ENCODE data around the gene RBM22.

The RBM22 gene

DNA sequence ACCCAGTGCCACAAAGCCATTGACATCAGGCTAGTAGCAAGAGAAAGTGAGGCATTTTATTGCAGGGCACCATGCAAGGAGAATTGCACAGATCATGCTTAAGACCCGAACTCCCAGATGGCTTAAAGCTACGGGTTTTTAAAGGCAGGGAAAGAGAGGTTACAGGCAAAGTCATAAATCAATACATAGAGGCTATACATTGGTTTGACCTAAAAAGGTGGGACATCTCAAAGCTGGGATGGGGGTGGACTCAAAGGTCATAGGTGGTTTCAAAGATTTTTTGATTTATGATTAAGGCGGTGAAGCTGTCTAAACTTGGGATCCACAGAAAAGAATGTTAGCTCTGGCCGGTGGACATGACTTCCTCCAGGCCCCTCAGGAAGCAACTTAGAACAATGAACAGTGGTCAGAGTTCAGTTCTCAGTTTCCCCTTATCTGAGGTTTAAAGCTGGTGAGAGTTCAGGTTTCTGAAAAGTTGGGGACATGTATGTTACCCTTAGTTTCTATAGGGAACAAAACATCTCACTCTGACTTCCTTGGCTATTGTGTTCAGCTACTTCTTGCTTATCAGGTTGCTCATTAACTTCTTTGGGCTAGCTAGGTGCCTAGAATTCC lies 6.0 kb upstream of the RBM22 start:
- TF ChIP-seq FOXP2 (optimal IDR thresholded peaks at IDR 0.05; ENCODE audit: borderline replicate concordance, extremely low read depth, extremely low read length, insufficient read depth) (no peak), SIN3A (IDR thresholded peaks at IDR 0.05; ENCODE audit: borderline replicate concordance, insufficient read depth, low read length) (no peak), POLR2AphosphoS5 (IDR thresholded peaks at IDR 0.05; ENCODE audit: low read depth, low read length) (no peak), TAF1 (IDR thresholded peaks at IDR 0.05; ENCODE audit: borderline replicate concordance, insufficient read depth, low read length) (no peak)
- TF ChIP-seq, protein P1, sequence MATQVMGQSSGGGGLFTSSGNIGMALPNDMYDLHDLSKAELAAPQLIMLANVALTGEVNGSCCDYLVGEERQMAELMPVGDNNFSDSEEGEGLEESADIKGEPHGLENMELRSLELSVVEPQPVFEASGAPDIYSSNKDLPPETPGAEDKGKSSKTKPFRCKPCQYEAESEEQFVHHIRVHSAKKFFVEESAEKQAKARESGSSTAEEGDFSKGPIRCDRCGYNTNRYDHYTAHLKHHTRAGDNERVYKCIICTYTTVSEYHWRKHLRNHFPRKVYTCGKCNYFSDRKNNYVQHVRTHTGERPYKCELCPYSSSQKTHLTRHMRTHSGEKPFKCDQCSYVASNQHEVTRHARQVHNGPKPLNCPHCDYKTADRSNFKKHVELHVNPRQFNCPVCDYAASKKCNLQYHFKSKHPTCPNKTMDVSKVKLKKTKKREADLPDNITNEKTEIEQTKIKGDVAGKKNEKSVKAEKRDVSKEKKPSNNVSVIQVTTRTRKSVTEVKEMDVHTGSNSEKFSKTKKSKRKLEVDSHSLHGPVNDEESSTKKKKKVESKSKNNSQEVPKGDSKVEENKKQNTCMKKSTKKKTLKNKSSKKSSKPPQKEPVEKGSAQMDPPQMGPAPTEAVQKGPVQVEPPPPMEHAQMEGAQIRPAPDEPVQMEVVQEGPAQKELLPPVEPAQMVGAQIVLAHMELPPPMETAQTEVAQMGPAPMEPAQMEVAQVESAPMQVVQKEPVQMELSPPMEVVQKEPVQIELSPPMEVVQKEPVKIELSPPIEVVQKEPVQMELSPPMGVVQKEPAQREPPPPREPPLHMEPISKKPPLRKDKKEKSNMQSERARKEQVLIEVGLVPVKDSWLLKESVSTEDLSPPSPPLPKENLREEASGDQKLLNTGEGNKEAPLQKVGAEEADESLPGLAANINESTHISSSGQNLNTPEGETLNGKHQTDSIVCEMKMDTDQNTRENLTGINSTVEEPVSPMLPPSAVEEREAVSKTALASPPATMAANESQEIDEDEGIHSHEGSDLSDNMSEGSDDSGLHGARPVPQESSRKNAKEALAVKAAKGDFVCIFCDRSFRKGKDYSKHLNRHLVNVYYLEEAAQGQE (IDR thresholded peaks at IDR 0.05; ENCODE audit: insufficient read depth in 1 of 2, low read depth in 2 of 2, low read length in 2 of 2), result no peak

DNA sequence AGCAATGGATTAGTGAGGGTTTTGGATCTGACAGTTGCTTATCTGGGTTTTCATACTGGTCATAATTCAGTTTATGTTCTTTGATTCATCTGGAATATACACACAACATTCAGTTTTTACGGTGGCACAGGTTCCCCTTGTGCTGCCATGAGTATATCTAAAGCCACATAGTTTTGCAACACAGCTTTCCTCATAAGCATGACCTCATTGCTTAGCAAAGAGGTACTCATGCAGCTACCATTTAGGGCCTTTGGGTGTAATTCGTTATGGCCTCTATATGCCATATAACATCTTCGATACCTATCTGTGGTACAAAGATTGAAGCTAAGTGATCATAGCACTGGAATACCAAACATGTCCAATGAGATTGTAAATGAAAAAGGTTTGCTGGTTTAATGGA lies 2.9 kb upstream of the RBM22 start:
- TF ChIP-seq POLR2AphosphoS5 (IDR thresholded peaks at IDR 0.05; ENCODE audit: low read depth, low read length) (no peak), FOXP2 (optimal IDR thresholded peaks at IDR 0.05; ENCODE audit: borderline replicate concordance, extremely low read depth, extremely low read length, insufficient read depth) (no peak), TAF1 (IDR thresholded peaks at IDR 0.05; ENCODE audit: borderline replicate concordance, insufficient read depth, low read length) (no peak), SIN3A (IDR thresholded peaks at IDR 0.05; ENCODE audit: borderline replicate concordance, insufficient read depth, low read length) (no peak)
- TF ChIP-seq, protein P1 (IDR thresholded peaks at IDR 0.05; ENCODE audit: insufficient read depth in 1 of 2, low read depth in 2 of 2, low read length in 2 of 2), result no peak

DNA sequence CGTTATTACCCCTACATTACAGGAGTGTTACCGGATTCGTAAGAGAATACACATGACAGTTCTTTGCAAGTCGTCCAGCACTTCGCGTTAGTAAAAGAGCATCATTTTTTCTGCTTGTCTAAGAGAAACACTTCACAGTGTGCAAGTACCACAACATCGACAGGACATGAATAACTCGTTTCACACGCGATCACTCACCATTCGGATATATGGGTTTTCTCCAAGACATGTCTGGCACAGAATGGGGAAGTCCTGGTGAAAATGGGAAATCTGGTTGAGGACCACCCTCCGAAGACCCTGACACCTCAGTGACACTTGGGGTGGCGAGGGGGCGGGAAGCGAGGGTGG lies 642 bp downstream of the RBM22 start:
- no peak for TF ChIP-seq POLR2AphosphoS5 (IDR thresholded peaks at IDR 0.05; ENCODE audit: low read depth, low read length)
- TF ChIP-seq TAF1 (IDR thresholded peaks at IDR 0.05; ENCODE audit: borderline replicate concordance, insufficient read depth, low read length), result no peak
- TF ChIP-seq FOXP2 (optimal IDR thresholded peaks at IDR 0.05; ENCODE audit: borderline replicate concordance, extremely low read depth, extremely low read length, insufficient read depth), result no peak

DNA sequence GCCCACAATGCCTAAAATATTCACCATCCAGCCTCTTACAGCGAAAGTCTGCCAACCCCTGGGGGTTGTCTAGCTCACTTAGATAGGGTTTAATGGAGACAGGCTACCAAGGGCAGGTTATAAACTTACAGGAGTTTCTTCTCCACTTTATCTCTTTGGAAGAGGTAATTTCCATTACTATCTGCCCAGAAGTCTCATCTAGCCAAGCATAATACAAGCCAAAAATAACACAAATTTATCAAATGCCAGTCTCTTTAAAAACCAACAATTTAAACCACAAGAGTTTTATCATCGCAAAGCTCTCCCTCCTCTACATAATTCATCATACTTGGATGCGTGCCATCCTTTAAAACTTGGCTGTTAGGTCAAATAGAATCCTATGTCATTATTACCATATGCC lies 6.2 kb downstream of the RBM22 start:
- TF ChIP-seq, protein P1 (IDR thresholded peaks at IDR 0.05; ENCODE audit: insufficient read depth in 1 of 2, low read depth in 2 of 2, low read length in 2 of 2), result no peak
- TF ChIP-seq POLR2AphosphoS5 (IDR thresholded peaks at IDR 0.05; ENCODE audit: low read depth, low read length), result no peak

DNA sequence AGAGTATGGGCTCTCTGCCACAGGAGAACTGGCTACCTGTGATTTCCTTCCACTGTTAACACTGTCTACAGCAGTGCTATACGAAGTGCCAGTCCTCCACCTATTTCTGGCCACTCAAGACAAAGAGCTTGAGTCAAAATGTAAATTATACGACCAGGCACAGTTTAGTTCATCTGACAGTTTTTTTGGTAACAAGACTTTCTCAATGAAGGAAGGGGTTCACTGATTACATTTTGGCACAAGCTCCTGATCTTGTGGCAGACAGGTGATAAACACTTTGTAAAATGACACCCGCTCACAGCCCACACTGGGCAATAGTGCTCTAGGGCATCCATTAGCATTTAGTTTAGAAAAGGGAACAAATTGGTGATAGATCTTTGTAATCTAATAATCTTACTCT lies 8.6 kb downstream of the RBM22 start:
- TF ChIP-seq POLR2AphosphoS5 (IDR thresholded peaks at IDR 0.05; ENCODE audit: low read depth, low read length), result no peak
- no peak for TF ChIP-seq FOXP2 (optimal IDR thresholded peaks at IDR 0.05; ENCODE audit: borderline replicate concordance, extremely low read depth, extremely low read length, insufficient read depth)
- TF ChIP-seq SIN3A (IDR thresholded peaks at IDR 0.05; ENCODE audit: borderline replicate concordance, insufficient read depth, low read length), result no peak

DNA sequence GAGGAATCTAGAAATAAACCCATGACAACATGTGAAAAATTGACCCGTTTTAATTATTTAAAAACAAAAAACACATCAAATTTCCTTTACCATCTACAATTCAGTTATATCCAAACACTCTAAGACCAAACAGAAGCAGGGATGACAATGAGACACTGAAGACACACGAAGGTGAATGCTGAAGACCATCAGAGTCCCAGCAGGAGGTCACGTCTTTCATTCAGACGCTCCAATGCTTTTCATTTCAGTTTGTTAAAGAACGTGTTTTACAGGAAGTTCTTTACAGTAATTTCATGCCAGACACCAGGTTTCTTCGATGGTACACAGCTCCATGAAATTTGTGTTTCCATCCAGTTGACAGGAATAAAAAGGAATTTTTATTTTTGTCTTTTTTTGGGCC lies 10.1 kb downstream of the RBM22 start:
- TF ChIP-seq TAF1 (IDR thresholded peaks at IDR 0.05; ENCODE audit: borderline replicate concordance, insufficient read depth, low read length), result no peak
- TF ChIP-seq POLR2AphosphoS5 (IDR thresholded peaks at IDR 0.05; ENCODE audit: low read depth, low read length), result no peak
- no peak for TF ChIP-seq FOXP2 (optimal IDR thresholded peaks at IDR 0.05; ENCODE audit: borderline replicate concordance, extremely low read depth, extremely low read length, insufficient read depth)
- no peak for TF ChIP-seq SIN3A (IDR thresholded peaks at IDR 0.05; ENCODE audit: borderline replicate concordance, insufficient read depth, low read length)
- TF ChIP-seq, protein P1 (IDR thresholded peaks at IDR 0.05; ENCODE audit: insufficient read depth in 1 of 2, low read depth in 2 of 2, low read length in 2 of 2), result no peak

Data from PFSK-1 (cell line).